HL-60 (cell line): Measurements from ENCODE around the gene MYO3B.

Experiments
- GABPA ChIP-seq: IDR thresholded peaks from 2 replicates; pipeline ENCODE4 v1.6.1; 2012; ENCODE audit warnings: low read depth
- POLR2AphosphoS5 ChIP-seq: IDR thresholded peaks from 2 replicates; pipeline ENCODE4 v1.6.1; 2012; ENCODE audit warnings: low read depth
- SPI1 ChIP-seq: IDR thresholded peaks from 2 replicates; pipeline ENCODE4 v1.6.1; 2012; ENCODE audit warnings: low read depth, mild to moderate bottlenecking, borderline replicate concordance
- TF ChIP-seq, protein P1 (sequence below): IDR thresholded peaks from one replicate; pipeline ENCODE4 v1.5.1; 2011; ENCODE audit warnings: low read length, control low read depth, inconsistent platforms; ENCODE audit not compliant: insufficient read depth

DNA sequence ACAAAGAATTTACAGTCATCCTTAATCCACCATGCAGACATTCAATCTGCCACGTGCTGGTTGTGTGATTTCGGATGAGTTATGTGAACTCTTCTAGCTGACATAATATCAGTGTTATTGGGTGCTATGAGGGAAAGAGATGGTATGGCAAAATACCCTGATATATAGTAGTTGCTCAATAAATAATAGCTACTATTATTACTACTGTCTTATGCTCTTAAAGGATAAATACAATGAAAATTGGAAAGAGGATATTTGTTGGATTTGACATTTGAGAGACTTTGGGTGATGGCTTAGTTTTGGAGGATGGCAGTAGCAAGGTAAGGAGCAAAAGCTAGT lies 86.5 kb downstream of the MYO3B start:
- TF ChIP-seq, protein P1, sequence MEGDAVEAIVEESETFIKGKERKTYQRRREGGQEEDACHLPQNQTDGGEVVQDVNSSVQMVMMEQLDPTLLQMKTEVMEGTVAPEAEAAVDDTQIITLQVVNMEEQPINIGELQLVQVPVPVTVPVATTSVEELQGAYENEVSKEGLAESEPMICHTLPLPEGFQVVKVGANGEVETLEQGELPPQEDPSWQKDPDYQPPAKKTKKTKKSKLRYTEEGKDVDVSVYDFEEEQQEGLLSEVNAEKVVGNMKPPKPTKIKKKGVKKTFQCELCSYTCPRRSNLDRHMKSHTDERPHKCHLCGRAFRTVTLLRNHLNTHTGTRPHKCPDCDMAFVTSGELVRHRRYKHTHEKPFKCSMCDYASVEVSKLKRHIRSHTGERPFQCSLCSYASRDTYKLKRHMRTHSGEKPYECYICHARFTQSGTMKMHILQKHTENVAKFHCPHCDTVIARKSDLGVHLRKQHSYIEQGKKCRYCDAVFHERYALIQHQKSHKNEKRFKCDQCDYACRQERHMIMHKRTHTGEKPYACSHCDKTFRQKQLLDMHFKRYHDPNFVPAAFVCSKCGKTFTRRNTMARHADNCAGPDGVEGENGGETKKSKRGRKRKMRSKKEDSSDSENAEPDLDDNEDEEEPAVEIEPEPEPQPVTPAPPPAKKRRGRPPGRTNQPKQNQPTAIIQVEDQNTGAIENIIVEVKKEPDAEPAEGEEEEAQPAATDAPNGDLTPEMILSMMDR, result no peak
- TF ChIP-seq POLR2AphosphoS5 (no peak), GABPA (no peak), SPI1 (no peak)
